Measurements from ENCODE around the gene METAP1D.
"Not testable (repeated sequence)": the region's sequence is repeated elsewhere in the genome, so short reads cannot be mapped to it uniquely, and the experiment has no call there.

METAP1D gene

GRCh38 chr2:171996021-171996420 is 3.7 kb upstream of the METAP1D start:
- no peak for DNase-seq (ENCODE audit: low read depth in 2 of 2, low spot score in 1 of 2)

DNA sequence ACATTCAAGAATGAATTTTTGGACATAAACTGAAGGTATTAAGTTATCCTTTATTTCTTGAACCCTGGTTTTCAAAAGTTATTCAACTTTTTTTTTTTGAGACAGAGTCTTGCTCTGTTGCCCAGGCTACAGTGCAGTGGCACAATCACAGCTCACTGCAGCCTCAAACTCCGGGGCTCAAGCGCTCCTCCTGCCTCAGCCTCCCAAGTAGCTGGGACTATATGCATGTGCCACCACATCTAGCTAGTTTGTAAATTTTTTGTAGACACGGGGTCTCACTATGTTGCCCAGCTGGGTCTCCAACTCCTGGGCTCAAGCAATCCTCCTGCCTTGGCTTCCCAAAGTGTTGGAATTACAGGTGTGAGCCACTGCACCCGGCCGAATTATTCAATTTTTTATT is 2.7 kb upstream of the METAP1D start:
- DNase-seq (ENCODE audit: low read depth in 2 of 2, low spot score in 1 of 2): not testable (repeated sequence)

- DNase-seq (ENCODE audit: low read depth in 2 of 2, low spot score in 1 of 2): no peak
Observed at GRCh38 chr2:171999161-171999560, 592 bp upstream of the METAP1D start.

DNA sequence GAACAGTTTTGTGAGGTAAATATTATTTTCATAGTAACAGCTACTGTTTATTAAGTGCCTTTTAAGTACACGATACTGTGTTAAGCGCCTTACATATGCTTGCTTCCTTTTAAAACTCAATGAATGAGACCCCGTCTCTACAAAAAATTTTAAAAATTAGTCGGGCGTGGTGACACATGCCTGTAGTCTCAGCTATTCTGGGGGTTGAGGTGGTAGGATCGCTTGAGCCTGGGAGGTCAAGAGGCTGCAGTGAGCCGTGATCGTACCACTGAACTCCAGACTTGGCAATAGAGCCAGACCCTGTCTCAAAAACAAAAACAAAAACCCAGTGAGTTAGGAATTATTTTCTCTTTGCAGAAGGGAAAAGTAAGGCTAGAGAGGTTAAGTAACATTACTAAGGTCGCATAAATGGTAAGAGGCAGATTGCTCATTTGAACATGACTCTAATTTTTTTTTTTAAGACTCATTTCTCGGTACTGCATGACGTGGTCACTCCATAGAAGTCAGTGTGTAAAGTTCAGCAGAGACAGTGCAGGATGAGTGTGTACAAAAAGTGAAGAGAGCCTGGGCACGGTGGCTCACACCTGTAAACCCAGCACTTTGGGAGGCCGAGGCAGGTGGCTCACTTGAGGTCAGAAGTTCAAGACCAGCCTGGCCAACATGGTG is 1.1 kb downstream of the METAP1D start:
- no peak for DNase-seq (ENCODE audit: low read depth in 2 of 2, low spot score in 1 of 2)

GRCh38 chr2:172007372-172007771 is 7.6 kb downstream of the METAP1D start:
- no peak for DNase-seq (ENCODE audit: low read depth in 2 of 2, low spot score in 1 of 2)

DNA sequence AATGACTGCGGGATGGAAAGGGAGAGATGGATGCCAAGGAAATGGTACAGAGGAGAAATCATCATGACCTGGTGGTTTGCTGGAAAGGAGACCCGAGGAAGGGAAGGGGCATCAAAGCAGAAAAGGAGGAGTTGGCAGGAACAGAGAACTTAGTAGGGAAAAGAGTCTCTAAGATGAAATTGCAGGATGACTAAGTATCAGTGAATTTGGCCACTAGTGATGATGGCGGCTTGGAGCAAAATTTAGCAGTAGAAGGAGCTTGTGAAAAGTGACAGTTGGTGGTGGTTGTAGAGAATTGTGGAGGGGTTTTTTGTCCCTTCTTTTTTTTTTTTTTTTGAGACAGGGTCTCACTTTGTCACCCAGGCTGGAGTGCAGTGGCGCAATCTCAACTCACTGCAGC is 10.1 kb downstream of the METAP1D start:
- DNase-seq (ENCODE audit: low read depth in 2 of 2, low spot score in 1 of 2): no peak

DNA sequence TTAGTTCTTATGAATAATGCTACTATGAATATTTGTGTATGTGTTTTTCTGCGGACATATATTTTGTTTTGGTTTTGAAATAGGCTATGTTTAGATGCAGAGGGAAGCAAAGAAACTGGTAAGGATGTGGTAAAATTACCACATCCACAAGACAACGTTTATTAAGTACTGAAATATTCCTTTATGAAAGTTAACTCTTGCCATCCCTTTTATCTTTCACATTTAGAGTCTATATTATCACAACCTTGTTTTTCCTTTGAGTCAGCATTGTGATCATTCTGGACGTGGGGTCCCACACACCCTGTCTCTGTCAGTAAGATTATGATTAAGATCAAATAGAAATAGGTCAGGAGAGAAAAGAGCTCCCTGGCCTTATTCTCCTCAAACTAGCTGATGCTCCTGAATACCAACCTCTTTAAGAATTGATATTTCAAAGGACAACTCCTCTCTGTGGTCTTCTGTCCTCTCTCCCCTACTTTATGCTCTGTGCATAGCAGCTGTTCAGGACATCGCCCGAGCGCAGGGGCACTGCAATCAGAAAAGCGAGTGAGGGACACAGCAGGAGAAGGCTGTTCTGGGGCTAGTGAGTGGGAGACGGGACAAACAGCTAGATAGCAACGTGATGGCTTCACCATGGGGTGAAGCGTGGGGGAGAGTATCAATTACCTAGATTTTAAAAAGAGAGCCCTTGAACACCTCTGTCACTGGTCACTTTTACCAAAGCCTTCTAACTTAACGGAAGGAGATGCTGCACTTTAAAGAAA is 12.2 kb downstream of the METAP1D start:
- DNase-seq (ENCODE audit: low read depth in 2 of 2, low spot score in 1 of 2): no peak

DNA sequence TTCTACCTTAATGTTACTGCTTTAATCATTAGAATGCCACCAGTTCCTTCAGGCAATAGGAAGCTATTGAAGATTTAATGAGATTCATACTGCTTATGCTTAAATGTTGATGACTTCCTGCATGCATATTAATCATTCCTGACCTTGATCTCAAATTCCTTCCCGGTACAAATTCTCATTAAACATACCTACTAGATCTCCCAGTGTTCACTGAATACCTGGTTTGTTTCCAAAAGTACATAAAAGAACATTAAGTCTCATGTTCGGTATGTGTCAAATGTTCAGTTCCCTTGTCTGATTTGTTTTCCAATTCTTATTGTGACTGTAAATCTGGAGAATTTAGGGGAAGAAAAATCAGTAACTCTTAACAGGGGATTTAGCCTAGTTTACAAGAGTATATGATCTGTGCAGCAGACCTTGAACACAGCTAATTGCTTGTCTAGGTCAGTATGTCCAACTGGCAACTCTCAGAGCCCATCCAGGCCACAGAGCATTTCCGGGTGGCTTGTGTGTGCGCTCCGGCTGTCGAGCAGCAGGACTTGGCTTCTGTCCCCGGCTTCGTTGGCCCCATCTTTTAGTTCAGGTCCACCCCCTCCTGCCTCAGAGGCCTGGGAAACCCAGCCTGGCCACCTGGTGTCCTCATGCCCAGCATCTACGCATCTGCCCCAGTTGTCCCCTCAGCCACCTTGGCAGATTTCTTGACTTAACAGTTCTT is 13.1 kb downstream of the METAP1D start:
- no peak for DNase-seq (ENCODE audit: low read depth in 2 of 2, low spot score in 1 of 2)

GRCh38 chr2:172013396-172013795 is 13.6 kb downstream of the METAP1D start:
- DNase-seq (ENCODE audit: low read depth in 2 of 2, low spot score in 1 of 2): no peak

DNA sequence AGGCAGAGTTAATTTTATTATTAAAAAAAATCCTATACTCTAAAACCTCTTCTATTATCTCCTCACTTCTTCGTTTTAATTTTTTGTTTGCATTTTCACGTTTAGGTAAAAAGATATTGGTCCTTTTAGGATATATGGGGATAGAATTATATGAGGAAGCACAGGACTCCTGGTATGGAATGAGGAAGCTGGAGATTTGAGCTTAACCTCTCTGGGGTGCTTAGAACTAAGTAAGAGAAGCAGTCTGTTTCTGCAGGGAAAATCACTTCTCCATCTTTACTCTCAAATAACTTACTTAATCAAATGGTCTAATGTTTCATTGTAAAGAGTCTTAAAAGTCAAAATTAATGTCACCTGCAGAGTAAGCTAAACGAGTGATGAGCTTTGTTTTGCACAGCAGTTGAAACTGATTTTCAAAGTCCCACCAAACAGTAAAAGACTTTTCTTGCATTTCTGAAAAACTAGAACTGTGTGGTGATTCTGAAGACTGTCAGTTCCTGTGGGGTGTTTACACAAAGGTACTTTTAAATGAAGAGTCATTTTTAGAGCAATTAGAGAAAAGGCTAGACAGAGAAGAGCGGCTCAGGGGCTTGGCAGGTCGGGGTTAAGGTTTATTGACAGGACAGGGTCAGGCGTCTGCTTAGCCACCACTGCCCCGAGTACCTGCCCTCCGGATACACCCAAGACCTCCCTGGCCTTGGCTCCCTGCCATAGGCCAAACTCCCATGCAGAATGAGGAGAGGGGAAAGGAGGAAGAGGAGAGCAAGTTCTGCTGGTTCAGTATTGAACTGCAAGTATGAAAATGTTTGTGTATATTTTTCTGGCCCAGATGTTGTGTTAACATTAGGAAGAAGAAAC is 21.6 kb downstream of the METAP1D start:
- no peak for DNase-seq (ENCODE audit: low read depth in 2 of 2, low spot score in 1 of 2)

DNA sequence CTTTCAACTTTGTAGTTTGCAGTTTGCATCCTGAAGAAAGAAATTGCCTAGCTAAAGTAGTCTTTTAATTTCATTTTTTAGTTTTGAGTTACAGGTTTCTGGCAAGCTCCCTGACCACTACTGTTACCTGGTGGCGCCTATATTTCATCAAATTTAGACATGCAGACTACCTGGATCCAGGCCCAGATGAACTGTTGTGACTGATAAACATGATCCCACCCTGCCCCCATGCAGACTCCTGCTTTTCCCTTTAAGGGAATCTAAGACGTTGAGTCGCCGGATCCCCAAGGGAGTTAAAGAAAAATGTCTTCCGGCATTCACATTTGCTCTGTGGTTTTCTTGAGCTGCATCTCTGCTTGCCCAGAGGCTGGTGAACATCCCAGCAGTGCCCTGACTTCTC is 22.2 kb downstream of the METAP1D start:
- no peak for DNase-seq (ENCODE audit: low read depth in 2 of 2, low spot score in 1 of 2)

DNA sequence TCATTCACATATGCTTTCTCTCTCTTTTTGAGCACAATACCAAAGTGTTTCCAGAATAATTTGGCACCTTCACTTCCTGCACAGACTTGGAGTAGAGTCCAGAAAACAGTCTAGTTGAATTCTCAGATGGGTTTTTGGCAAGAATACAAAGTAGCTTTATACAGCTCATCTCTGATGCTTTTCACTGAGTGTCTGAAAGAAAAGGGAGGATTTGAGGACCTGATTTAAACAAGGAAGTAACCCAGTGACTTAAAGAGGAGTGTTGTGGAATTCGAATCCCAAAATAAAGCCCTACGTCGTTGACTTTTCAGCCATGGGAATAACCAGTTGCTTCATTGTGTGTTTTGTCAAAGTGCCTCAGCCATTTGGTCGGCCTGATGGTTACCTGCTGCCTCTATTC is 31.8 kb downstream of the METAP1D start:
- DNase-seq (ENCODE audit: low read depth in 2 of 2, low spot score in 1 of 2): no peak

GRCh38 chr2:172038121-172038520 is 38.4 kb downstream of the METAP1D start:
- DNase-seq (ENCODE audit: low read depth in 2 of 2, low spot score in 1 of 2): no peak

DNA sequence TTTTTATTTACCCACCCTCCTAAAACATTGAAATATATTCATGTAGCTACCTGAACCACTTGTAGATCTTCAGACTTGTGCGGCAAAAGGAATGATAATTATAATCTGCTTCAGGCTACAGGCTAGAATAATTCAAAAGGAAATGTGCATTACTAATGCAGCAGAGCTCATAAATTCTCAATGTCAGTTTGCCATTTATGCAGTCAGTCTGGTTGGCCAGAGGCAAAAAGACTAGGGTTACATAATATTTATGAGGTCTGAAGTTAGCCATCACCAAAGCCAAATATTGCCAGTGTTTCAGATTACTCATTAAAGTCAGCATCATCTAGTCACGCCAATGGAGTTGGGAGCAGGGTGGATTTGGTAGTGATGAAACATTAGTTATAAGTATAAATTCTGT is 38.9 kb downstream of the METAP1D start:
- DNase-seq (ENCODE audit: low read depth in 2 of 2, low spot score in 1 of 2): no peak

- no peak for DNase-seq (ENCODE audit: low read depth in 2 of 2, low spot score in 1 of 2)
Observed at GRCh38 chr2:172039011-172039704, 39.4 kb downstream of the METAP1D start.

DNA sequence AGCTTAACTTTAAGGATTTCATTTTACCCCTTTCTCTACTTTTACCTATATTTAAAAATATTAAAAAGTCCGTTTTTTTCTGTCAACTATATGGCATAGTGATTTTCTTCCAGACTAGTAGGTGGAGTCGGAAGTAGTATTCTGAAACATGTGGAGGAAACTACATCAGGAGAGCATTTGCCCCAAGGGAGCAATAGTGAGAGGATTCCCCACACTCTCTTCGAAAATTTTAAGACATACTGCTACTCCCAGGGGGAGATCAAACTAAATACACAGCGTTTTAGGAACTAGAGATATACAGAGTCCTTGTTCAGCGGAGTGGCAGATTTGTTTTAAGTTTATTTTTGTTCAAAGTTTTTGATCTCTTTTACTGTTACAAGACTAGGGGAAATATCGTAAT is 40.6 kb downstream of the METAP1D start:
- DNase-seq (ENCODE audit: low read depth in 2 of 2, low spot score in 1 of 2): no peak

GRCh38 chr2:172046080-172046678 is 46.4 kb downstream of the METAP1D start:
- DNase-seq (ENCODE audit: low read depth in 2 of 2, low spot score in 1 of 2): no peak

GRCh38 chr2:172046866-172047565 is 47.3 kb downstream of the METAP1D start:
- DNase-seq (ENCODE audit: low read depth in 2 of 2, low spot score in 1 of 2): no peak

All from stimulated activated CD8-positive, alpha-beta memory T cell treated with anti-CD3 and anti-CD28 coated beads, Interleukin-4, amount 100 ng/mL, for 4 hours (primary cell).